Measurements from ENCODE around the gene TNRC6A. TPM values are rescaled to one million over a fixed set of nuclear protein-coding genes. Genes with fewer than 3 reads are reported as not detected.
A peak's percentile ranks its signal among the peaks of the same experiment; 100 is the strongest.

The TNRC6A gene
- total RNA-seq, 2 donors from 2014 or later, result 71.5 to 72.1 TPM

GRCh38 chr16:24753437-24753836 is 24.0 kb downstream of the TNRC6A start:
- DNase-seq (no peak), ATAC-seq (peak; percentile 67)
- Mint-ChIP-seq H3K4me1 (peaks cover 52% of the 10 kb centered on the region), H3K27ac (no peak overlapping the region), H3K4me3 (peak overlapping the region; percentile 5), H3K27me3 (no peaks in the 10 kb centered on the region), H3K36me3 (ENCODE audit: low read depth) (peaks cover 2% of the 10 kb centered on the region)
- H3K9me3 ChIP-seq (ENCODE audit: control insufficient read depth, low read length, poor library complexity, severe bottlenecking), result no peaks in the 10 kb centered on the region

- Mint-ChIP-seq H3K27me3 (no peaks in the 10 kb centered on the region), H3K36me3 (ENCODE audit: low read depth) (peaks cover 2% of the 10 kb centered on the region), H3K4me3 (no peak overlapping the region), H3K4me1 (peaks cover 41% of the 10 kb centered on the region), H3K27ac (no peak overlapping the region)
- DNase-seq (no peak), ATAC-seq (no peak)
- H3K9me3 ChIP-seq (ENCODE audit: control insufficient read depth, low read length, poor library complexity, severe bottlenecking), result no peaks in the 10 kb centered on the region
These were observed 25.1 kb downstream of the TNRC6A start for GRCh38 chr16:24754543-24754942.

GRCh38 chr16:24755201-24755874 is 25.9 kb downstream of the TNRC6A start:
- DNase-seq, result no peak
- Mint-ChIP-seq H3K27me3 (no peaks in the 10 kb centered on the region), H3K4me1 (peaks cover 39% of the 10 kb centered on the region), H3K4me3 (no peak overlapping the region), H3K27ac (peak overlapping the region; percentile 41), H3K36me3 (ENCODE audit: low read depth) (peaks cover 2% of the 10 kb centered on the region)
- no peak for ATAC-seq
- H3K9me3 ChIP-seq (ENCODE audit: control insufficient read depth, low read length, poor library complexity, severe bottlenecking), result no peaks in the 10 kb centered on the region

- Mint-ChIP-seq H3K27ac (no peak overlapping the region), H3K27me3 (no peaks in the 10 kb centered on the region), H3K4me3 (no peak overlapping the region), H3K4me1 (peaks cover 21% of the 10 kb centered on the region), H3K36me3 (ENCODE audit: low read depth) (peaks cover 4% of the 10 kb centered on the region)
- ATAC-seq (no peak), DNase-seq (no peak)
- no peaks in the 10 kb centered on the region for H3K9me3 ChIP-seq (ENCODE audit: control insufficient read depth, low read length, poor library complexity, severe bottlenecking)
These were observed 28.9 kb downstream of the TNRC6A start for GRCh38 chr16:24758373-24758772.

GRCh38 chr16:24759006-24759405 is 29.6 kb downstream of the TNRC6A start:
- H3K27me3 Mint-ChIP-seq, result no peaks in the 10 kb centered on the region
- H3K9me3 ChIP-seq (ENCODE audit: control insufficient read depth, low read length, poor library complexity, severe bottlenecking), result no peaks in the 10 kb centered on the region
- no peak for DNase-seq
- peaks cover 4% of the 10 kb centered on the region for H3K36me3 Mint-ChIP-seq (ENCODE audit: low read depth)
- no peak for ATAC-seq
- H3K4me1 Mint-ChIP-seq, result peaks cover 21% of the 10 kb centered on the region
- H3K27ac Mint-ChIP-seq, result no peak overlapping the region
- no peak overlapping the region for H3K4me3 Mint-ChIP-seq

GRCh38 chr16:24761526-24761925 is 32.1 kb downstream of the TNRC6A start:
- no peaks in the 10 kb centered on the region for H3K9me3 ChIP-seq (ENCODE audit: control insufficient read depth, low read length, poor library complexity, severe bottlenecking)
- ATAC-seq (no peak), DNase-seq (no peak)
- H3K36me3 Mint-ChIP-seq (ENCODE audit: low read depth), result peaks cover 4% of the 10 kb centered on the region
- no peaks in the 10 kb centered on the region for H3K27me3 Mint-ChIP-seq
- H3K4me1 Mint-ChIP-seq, result peaks cover 9% of the 10 kb centered on the region
- peak overlapping the region; percentile 66 for H3K27ac Mint-ChIP-seq
- no peak overlapping the region for H3K4me3 Mint-ChIP-seq

GRCh38 chr16:24764916-24765315 is 35.5 kb downstream of the TNRC6A start:
- H3K9me3 ChIP-seq (ENCODE audit: control insufficient read depth, low read length, poor library complexity, severe bottlenecking), result no peaks in the 10 kb centered on the region
- DNase-seq (no peak), ATAC-seq (no peak)
- Mint-ChIP-seq H3K4me3 (no peak overlapping the region), H3K27me3 (no peaks in the 10 kb centered on the region), H3K36me3 (ENCODE audit: low read depth) (peaks cover 4% of the 10 kb centered on the region), H3K27ac (no peak overlapping the region), H3K4me1 (peaks cover 10% of the 10 kb centered on the region)

- DNase-seq (no peak), ATAC-seq (no peak)
- Mint-ChIP-seq H3K27ac (no peak overlapping the region), H3K36me3 (ENCODE audit: low read depth) (peaks cover 7% of the 10 kb centered on the region), H3K27me3 (no peaks in the 10 kb centered on the region), H3K4me1 (peaks cover 17% of the 10 kb centered on the region), H3K4me3 (no peak overlapping the region)
- H3K9me3 ChIP-seq (ENCODE audit: control insufficient read depth, low read length, poor library complexity, severe bottlenecking), result no peaks in the 10 kb centered on the region
These were observed 36.6 kb downstream of the TNRC6A start for GRCh38 chr16:24766057-24766456.

- Mint-ChIP-seq H3K27ac (peak overlapping the region; percentile 82), H3K4me1 (peaks cover 30% of the 10 kb centered on the region), H3K36me3 (ENCODE audit: low read depth) (peaks cover 7% of the 10 kb centered on the region), H3K27me3 (no peaks in the 10 kb centered on the region), H3K4me3 (no peak overlapping the region)
- DNase-seq (no peak), ATAC-seq (no peak)
- no peaks in the 10 kb centered on the region for H3K9me3 ChIP-seq (ENCODE audit: control insufficient read depth, low read length, poor library complexity, severe bottlenecking)
These were observed 40.4 kb downstream of the TNRC6A start for GRCh38 chr16:24769806-24770205.

GRCh38 chr16:24771132-24771778 is 41.8 kb downstream of the TNRC6A start:
- ATAC-seq (no peak), DNase-seq (no peak)
- no peak overlapping the region for H3K27ac Mint-ChIP-seq
- no peaks in the 10 kb centered on the region for H3K27me3 Mint-ChIP-seq
- H3K9me3 ChIP-seq (ENCODE audit: control insufficient read depth, low read length, poor library complexity, severe bottlenecking), result no peaks in the 10 kb centered on the region
- H3K4me1 Mint-ChIP-seq, result peaks cover 36% of the 10 kb centered on the region
- no peak overlapping the region for H3K4me3 Mint-ChIP-seq
- H3K36me3 Mint-ChIP-seq (ENCODE audit: low read depth), result peaks cover 7% of the 10 kb centered on the region

GRCh38 chr16:24771779-24772157 is 42.3 kb downstream of the TNRC6A start:
- DNase-seq (no peak), ATAC-seq (no peak)
- no peaks in the 10 kb centered on the region for H3K9me3 ChIP-seq (ENCODE audit: control insufficient read depth, low read length, poor library complexity, severe bottlenecking)
- peak overlapping the region; percentile 84 for H3K27ac Mint-ChIP-seq
- H3K27me3 Mint-ChIP-seq, result no peaks in the 10 kb centered on the region
- H3K36me3 Mint-ChIP-seq (ENCODE audit: low read depth), result peaks cover 7% of the 10 kb centered on the region
- peaks cover 36% of the 10 kb centered on the region for H3K4me1 Mint-ChIP-seq
- H3K4me3 Mint-ChIP-seq, result no peak overlapping the region

- Mint-ChIP-seq H3K27me3 (no peaks in the 10 kb centered on the region), H3K4me3 (no peak overlapping the region), H3K36me3 (ENCODE audit: low read depth) (peaks cover 10% of the 10 kb centered on the region), H3K27ac (peak overlapping the region; percentile 84), H3K4me1 (peaks cover 39% of the 10 kb centered on the region)
- DNase-seq (no peak), ATAC-seq (peak; percentile 70)
- H3K9me3 ChIP-seq (ENCODE audit: control insufficient read depth, low read length, poor library complexity, severe bottlenecking), result no peaks in the 10 kb centered on the region
These were observed 44.4 kb downstream of the TNRC6A start for GRCh38 chr16:24773771-24774427.

GRCh38 chr16:24774510-24774909 is 45.1 kb downstream of the TNRC6A start:
- no peaks in the 10 kb centered on the region for H3K9me3 ChIP-seq (ENCODE audit: control insufficient read depth, low read length, poor library complexity, severe bottlenecking)
- ATAC-seq (no peak), DNase-seq (no peak)
- peaks cover 12% of the 10 kb centered on the region for H3K36me3 Mint-ChIP-seq (ENCODE audit: low read depth)
- peak overlapping the region; percentile 84 for H3K27ac Mint-ChIP-seq
- no peaks in the 10 kb centered on the region for H3K27me3 Mint-ChIP-seq
- peaks cover 41% of the 10 kb centered on the region for H3K4me1 Mint-ChIP-seq
- H3K4me3 Mint-ChIP-seq, result no peak overlapping the region

Data from T-helper 17 cell (primary cell).